Kidney (tissue), 14 donors: Measurements from ENCODE around the gene TNS4. TPM values are rescaled to one million over a fixed set of nuclear protein-coding genes. Genes with fewer than 3 reads are reported as not detected.

Source experiments
- DNase-seq, 5 donors: peaks; one replicate each; pipeline ENCODE4 v3.0.0-alpha.2; 2013 to 2020
- FAIRE-seq: peaks from 2 replicates; lab custom pipeline; 2012; peaks lifted over from hg19 to GRCh38; lab: Jason Lieb, UNC
- H3K27ac ChIP-seq, 2 donors: one replicate each; pipeline ENCODE4 v1.7.0; 2013; ENCODE audit warnings: low read depth in 2 of 2, low read length in 2 of 2, inconsistent platforms in 1 of 2
- H3K27me3 ChIP-seq: one replicate; pipeline ENCODE4 v1.7.1; 2013; ENCODE audit warnings: low read length, inconsistent platforms; ENCODE audit not compliant: control insufficient read depth, insufficient read depth
- H3K36me3 ChIP-seq, 3 donors: one replicate each; pipeline versions ENCODE4 v1.7.0 to v1.7.1; 2013; ENCODE audit warnings: low read length in 3 of 3, control low read depth in 1 of 3, inconsistent platforms in 1 of 3; ENCODE audit not compliant: insufficient read depth in 3 of 3, control insufficient read depth in 2 of 3
- H3K4me1 ChIP-seq, 3 donors: one replicate each; pipeline versions ENCODE4 v1.7.0 to v1.7.1; 2013; ENCODE audit warnings: low read length in 3 of 3, inconsistent platforms in 1 of 3, low read depth in 1 of 3; ENCODE audit not compliant: control insufficient read depth in 2 of 3, insufficient read depth in 2 of 3
- H3K4me3 ChIP-seq, 3 donors: one replicate each; pipeline versions ENCODE4 v1.7.0 to v1.8.1; 2013; ENCODE audit warnings: low read length in 3 of 3, control low read depth in 1 of 3, inconsistent platforms in 1 of 3
- H3K9ac ChIP-seq, 3 donors: one replicate each; pipeline versions ENCODE4 v1.7.0 to v1.7.1; 2013; ENCODE audit warnings: low read length in 3 of 3, control low read depth in 1 of 3, inconsistent platforms in 1 of 3
- H3K9me3 ChIP-seq, 3 donors: one replicate each; pipeline versions ENCODE4 v1.7.0 to v1.7.1; 2013; ENCODE audit warnings: low read length in 3 of 3, control low read depth in 1 of 3, inconsistent platforms in 1 of 3; ENCODE audit not compliant: control insufficient read depth in 2 of 3, insufficient read depth in 1 of 3
- CTCF ChIP-seq: IDR thresholded peaks from 3 replicates; pipeline ENCODE4 v1.5.1; 2012; ENCODE audit warnings: mild to moderate bottlenecking, moderate library complexity, borderline replicate concordance; ENCODE audit not compliant: insufficient read depth; ENCODE audit errors: extremely low read depth
- intact Hi-C: fragments of 100-400 bp; cut with DNase I; formaldehyde crosslinking; loops from one replicate; pipeline ENCODE4 v1.11.1; 2022
- polyA plus RNA-seq: library from polyadenylated mRNA; stranded (reverse); fragments of 350-450 nt; fragmentation: Illumina TruSeq; extraction: RNeasy Lipid Tissue Mini Kit (QIAGEN cat#74804); gene quantifications from one replicate; pipeline ENCODE4 v1.2.3, GENCODE V29; 2014; ENCODE audit warnings: low read depth, low replicate concordance; ENCODE audit not compliant: insufficient read depth
- total RNA-seq: library from RNA; stranded (reverse); fragmentation: NEBNext Ultra II Directional; extraction: Animal tissue kit (Norgen Biotek cat#: 25700); gene quantifications from one replicate; pipeline ENCODE4 v1.2.1, GENCODE V29; 2021
- donor health status: control.
- donor health status: control.
- donor health status: control.
- donor health status: control.
- donor health status: control.
- donor health status: DM: yes; HTN: yes; CAD: no.
- donor health status: Normal renal cell carcinoma (clear cell type).

Gene TNS4
- total and polyA plus RNA-seq, 2 donors from 2014 or later, result 0.31 to 2.2 TPM

DNA sequence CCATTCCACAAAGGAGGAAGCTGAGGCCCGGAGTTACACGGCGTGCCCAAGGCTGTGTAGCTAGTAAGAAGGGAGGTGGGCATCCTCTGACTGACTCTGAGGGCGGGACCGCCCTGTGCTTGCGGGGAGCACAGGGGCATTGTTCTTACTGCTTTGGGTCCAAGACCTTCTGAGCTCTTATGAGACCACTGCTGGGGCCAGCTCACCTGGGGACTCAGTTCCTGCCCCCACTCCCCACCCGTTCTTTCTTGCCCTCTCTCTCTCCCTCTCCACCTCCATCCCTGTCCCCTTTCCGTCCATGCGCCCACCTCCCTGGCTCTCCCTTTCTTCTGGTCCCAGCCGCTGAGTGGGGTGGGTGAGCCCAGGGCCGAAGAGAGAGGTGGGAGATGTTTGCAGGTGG is 44.2 kb upstream of the TNS4 start:
- Histone ChIP-seq H3K4me1 (peaks cover 3 to 32% (median 29%) of the 10 kb centered on the region in 3 donors), H3K9ac (no peak overlapping the region), H3K4me3 (no peak overlapping the region), H3K36me3 (no peaks in the 10 kb centered on the region), H3K27me3 (no peaks in the 10 kb centered on the region), H3K9me3 (no peaks in the 10 kb centered on the region), H3K27ac (no peak overlapping the region)
- FAIRE-seq (no peak), DNase-seq (peak in 1 of 5 donors; percentile 28)
- intact Hi-C loops, result no loop called here
- TF ChIP-seq CTCF, result no peak

GRCh38 chr17:40542558-40543411 is 41.4 kb upstream of the TNS4 start:
- H3K27ac ChIP-seq, result peak overlapping the region; percentile 95 to 96
- H3K36me3 ChIP-seq, result no peaks in the 10 kb centered on the region
- H3K4me3 ChIP-seq, result no peak overlapping the region
- no peak for TF ChIP-seq CTCF
- intact Hi-C loops, result no loop called here
- no peak for FAIRE-seq
- H3K27me3 ChIP-seq, result no peaks in the 10 kb centered on the region
- H3K9ac ChIP-seq, result peak overlapping the region in 2 of 3 donors; percentile 8 to 56
- DNase-seq, result peak; percentile 77 to 96 (median 83)
- peaks cover 3 to 40% (median 30%) of the 10 kb centered on the region in 3 donors for H3K4me1 ChIP-seq
- H3K9me3 ChIP-seq, result no peaks in the 10 kb centered on the region

DNA sequence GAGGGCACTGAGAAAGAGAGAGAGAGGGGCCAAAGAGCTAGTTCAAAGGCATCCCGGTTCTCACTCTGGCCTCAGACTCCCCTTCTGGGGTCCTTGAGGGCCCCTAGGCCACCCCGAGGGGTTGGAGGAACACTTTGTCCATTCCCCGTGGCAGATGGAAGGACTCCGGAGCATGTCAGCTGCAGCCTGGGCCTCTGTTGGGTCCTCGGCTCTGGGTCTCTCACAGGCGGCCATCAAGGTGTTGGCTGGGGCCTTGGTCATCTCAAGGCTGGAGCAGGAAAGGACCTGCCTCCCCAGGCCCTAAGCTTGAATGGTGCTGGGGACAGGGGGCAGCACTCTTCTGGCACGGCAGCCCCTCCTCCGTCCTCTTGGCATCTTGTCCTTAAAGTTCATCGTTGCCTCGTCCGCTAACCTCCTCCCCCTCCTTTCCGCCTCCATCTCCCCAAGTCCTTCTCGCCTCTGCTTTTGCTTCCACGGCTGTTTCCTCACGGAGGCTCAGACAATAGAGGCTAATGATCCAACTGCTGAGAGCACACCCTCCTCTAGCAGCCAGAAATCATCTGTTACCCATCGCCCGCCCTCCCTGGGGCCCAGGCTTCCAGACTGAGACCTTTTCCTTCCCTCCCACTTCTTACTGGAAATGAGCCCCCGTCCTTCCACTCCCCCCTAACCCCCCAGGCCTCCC is 40.6 kb upstream of the TNS4 start:
- DNase-seq (peak in 2 of 5 donors; percentile 46 to 82), FAIRE-seq (no peak)
- no peaks in the 10 kb centered on the region for H3K27me3 ChIP-seq
- peak overlapping the region; percentile 95 to 96 for H3K27ac ChIP-seq
- peak overlapping the region in 1 of 3 donors; percentile 56 for H3K9ac ChIP-seq
- peaks cover 3 to 40% (median 30%) of the 10 kb centered on the region in 3 donors for H3K4me1 ChIP-seq
- no peak for TF ChIP-seq CTCF
- intact Hi-C loops, result no loop called here
- H3K36me3 ChIP-seq, result no peaks in the 10 kb centered on the region
- no peaks in the 10 kb centered on the region for H3K9me3 ChIP-seq
- no peak overlapping the region for H3K4me3 ChIP-seq
